H9 (cell line): ENCODE results near the gene PES1. TPM values are rescaled to one million over a fixed set of nuclear protein-coding genes. Genes with fewer than 3 reads are reported as not detected.
"Not testable (repeated sequence)": the region's sequence is repeated elsewhere in the genome, so short reads cannot be mapped to it uniquely, and the experiment has no call there.

Source experiments
- DNase-seq: peaks from one replicate; pipeline ENCODE4 v3.0.0-alpha.2; 2017
- H2AFZ ChIP-seq: one replicate; pipeline ENCODE4 v1.6.1; 2013; ENCODE audit warnings: mild to moderate bottlenecking, low read length, control low read depth, moderate library complexity
- H2AK5ac ChIP-seq: 2 replicates; pipeline ENCODE4 v1.6.1; 2013; ENCODE audit warnings: low read length, control low read depth, mixed read lengths; ENCODE audit not compliant: insufficient read length
- H2BK120ac ChIP-seq: one replicate; pipeline ENCODE4 v1.6.1; 2013; ENCODE audit warnings: low read depth, mild to moderate bottlenecking, low read length, control low read depth, inconsistent platforms; ENCODE audit not compliant: poor library complexity, severe bottlenecking
- H2BK12ac ChIP-seq: 2 replicates; pipeline ENCODE4 v1.6.1; 2013; ENCODE audit warnings: low read length, control low read depth, mixed read lengths, low read depth; ENCODE audit not compliant: insufficient read length
- H2BK15ac ChIP-seq: 2 replicates; pipeline ENCODE4 v1.6.1; 2013; ENCODE audit warnings: low read depth, low read length, control low read depth
- H2BK20ac ChIP-seq: one replicate; pipeline ENCODE4 v1.6.1; 2013; ENCODE audit warnings: low read depth, mild to moderate bottlenecking, low read length, control low read depth, inconsistent platforms; ENCODE audit not compliant: poor library complexity, severe bottlenecking
- H2BK5ac ChIP-seq: 2 replicates; pipeline ENCODE4 v1.6.1; 2013; ENCODE audit warnings: low read length, control low read depth, mixed read lengths; ENCODE audit not compliant: insufficient read length
- H3K14ac ChIP-seq: 2 replicates; pipeline ENCODE4 v1.6.1; 2013; ENCODE audit warnings: low read length, control low read depth; ENCODE audit not compliant: insufficient read depth
- H3K18ac ChIP-seq: 2 replicates; pipeline ENCODE4 v1.6.1; 2013; ENCODE audit warnings: low read depth, mild to moderate bottlenecking, mixed read lengths, low read length, control low read depth; ENCODE audit not compliant: insufficient read length
- H3K23ac ChIP-seq: 2 replicates; pipeline ENCODE4 v1.6.1; 2013; ENCODE audit warnings: low read length, control low read depth, mixed read lengths, low read depth; ENCODE audit not compliant: insufficient read length
- H3K23me2 ChIP-seq: 2 replicates; pipeline ENCODE4 v1.6.1; 2013; ENCODE audit warnings: low read depth, mild to moderate bottlenecking, mixed read lengths, low read length, control low read depth; ENCODE audit not compliant: insufficient read length, poor library complexity, severe bottlenecking
- H3K27ac ChIP-seq: 2 replicates; pipeline ENCODE4 v1.5.1; 2013; ENCODE audit warnings: low read length, control low read depth, mixed read lengths, low read depth; ENCODE audit not compliant: insufficient read length
- H3K27me3 ChIP-seq: 2 replicates; pipeline ENCODE4 v1.6.1; 2013; ENCODE audit warnings: low read length, control low read depth, inconsistent platforms; ENCODE audit not compliant: insufficient read depth
- H3K4ac ChIP-seq: 2 replicates; pipeline ENCODE4 v1.6.1; 2013; ENCODE audit warnings: low read depth, mild to moderate bottlenecking, control low read depth, inconsistent platforms, low read length, moderate library complexity
- H3K4me1 ChIP-seq: 2 replicates; pipeline ENCODE4 v1.6.1; 2013; ENCODE audit warnings: low read length, control low read depth, inconsistent platforms; ENCODE audit not compliant: insufficient read depth
- H3K4me2 ChIP-seq: 2 replicates; pipeline ENCODE4 v1.6.1; 2013; ENCODE audit warnings: low read length, control low read depth, mixed read lengths; ENCODE audit not compliant: insufficient read length, insufficient read depth
- H3K56ac ChIP-seq: 2 replicates; pipeline ENCODE4 v1.6.1; 2013; ENCODE audit warnings: low read depth, mild to moderate bottlenecking, mixed read lengths, low read length, control low read depth; ENCODE audit not compliant: insufficient read length
- H3K79me1 ChIP-seq: 2 replicates; pipeline ENCODE4 v1.6.1; 2013; ENCODE audit warnings: low read depth, mild to moderate bottlenecking, moderate library complexity, low read length, control low read depth, inconsistent platforms; ENCODE audit not compliant: insufficient read depth, poor library complexity, severe bottlenecking
- H3K79me2 ChIP-seq: 2 replicates; pipeline ENCODE4 v1.6.1; 2013; ENCODE audit warnings: low read length, control low read depth, inconsistent platforms; ENCODE audit not compliant: insufficient read depth
- H3K9ac ChIP-seq: 2 replicates; pipeline ENCODE4 v1.6.1; 2013; ENCODE audit warnings: low read length, control low read depth, mixed read lengths; ENCODE audit not compliant: insufficient read length; ENCODE audit errors: extremely low read depth
- H3K9me3 ChIP-seq: one replicate; pipeline ENCODE4 v1.6.1; 2013; ENCODE audit warnings: low read depth, low read length, inconsistent platforms; ENCODE audit not compliant: control insufficient read depth
- H3T11ph ChIP-seq: one replicate; pipeline ENCODE4 v1.6.1; 2013; ENCODE audit warnings: mild to moderate bottlenecking, low read length, control low read depth, inconsistent platforms
- H4K20me1 ChIP-seq: one replicate; pipeline ENCODE4 v1.6.1; 2013; ENCODE audit not compliant: control insufficient read depth, insufficient read length, insufficient read depth
- H4K5ac ChIP-seq: 2 replicates; pipeline ENCODE4 v1.6.1; 2013; ENCODE audit warnings: low read depth, mild to moderate bottlenecking, mixed read lengths, low read length, control low read depth; ENCODE audit not compliant: insufficient read length
- H4K8ac ChIP-seq: replicated peaks from 2 replicates; pipeline ENCODE4 v1.6.1; 2013; ENCODE audit warnings: low read length, control low read depth, mixed read lengths, low read depth; ENCODE audit not compliant: insufficient read length
- H4K91ac ChIP-seq: 2 replicates; pipeline ENCODE4 v1.6.1; 2013; ENCODE audit warnings: low read depth, mild to moderate bottlenecking, moderate library complexity, mixed read lengths, low read length, control low read depth; ENCODE audit not compliant: insufficient read length
- H3K27ac Mint-ChIP-seq, 3 experiments: 2 replicates in 2 of 3; 3 replicates in 1 of 3; pipeline ENCODE4 v1.8.0; 2020 to 2021; ENCODE audit warnings: mixed read lengths in 3 of 3, mild to moderate bottlenecking in 1 of 3, moderate library complexity in 1 of 3
- H3K27me3 Mint-ChIP-seq: 2 replicates; pipeline ENCODE4 v1.8.0; 2021; ENCODE audit warnings: low read depth, mild to moderate bottlenecking, moderate library complexity, mixed read lengths
- H3K36me3 Mint-ChIP-seq, 3 experiments: 2 replicates in 2 of 3; 3 replicates in 1 of 3; pipeline ENCODE4 v1.8.0; 2020 to 2021; ENCODE audit warnings: low read depth in 3 of 3, mixed read lengths in 3 of 3; ENCODE audit not compliant: insufficient read depth in 1 of 3
- H3K4me1 Mint-ChIP-seq, 2 experiments: 2 replicates each; pipeline ENCODE4 v1.8.0; 2020; ENCODE audit warnings: mixed read lengths in 2 of 2
- H3K4me3 Mint-ChIP-seq, 2 experiments: 2 replicates in 1 of 2; 3 replicates in 1 of 2; pipeline ENCODE4 v1.8.0; 2020 to 2021; ENCODE audit warnings: mild to moderate bottlenecking in 2 of 2, mixed read lengths in 2 of 2, moderate library complexity in 1 of 2
- H3K9me3 Mint-ChIP-seq, 2 experiments: 2 replicates in 1 of 2; 3 replicates in 1 of 2; pipeline ENCODE4 v1.8.0; 2020; ENCODE audit warnings: mild to moderate bottlenecking in 2 of 2, mixed read lengths in 2 of 2, moderate library complexity in 1 of 2
- WGBS: extraction: QIAGEN DNeasy Blood & Tissue Kit; methylation state at CpG from one replicate; pipeline ENCODE4 v1.1.7; 2013; ENCODE audit warnings: missing lambda C conversion rate, low lambda C conversion rate, mixed read lengths; ENCODE audit not compliant: insufficient read length; ENCODE audit errors: extremely low coverage; 5-methylcytosine and 5-hydroxymethylcytosine counted together
- total RNA-seq: library from RNA; stranded (reverse); gene quantifications from 2 replicates; pipeline ENCODE4 v1.2.1, GENCODE V29; 2021
- TF ChIP-seq, protein P1 (sequence below): fragments of 200-600 bp; sonication (generic); conservative IDR thresholded peaks from 3 replicates; pipeline ENCODE4 v1.8.0; 2021; ENCODE audit warnings: antibody characterized with exemption, mild to moderate bottlenecking

Gene PES1
- total RNA-seq, 1 experiment from 2014 or later = 133 TPM

DNA sequence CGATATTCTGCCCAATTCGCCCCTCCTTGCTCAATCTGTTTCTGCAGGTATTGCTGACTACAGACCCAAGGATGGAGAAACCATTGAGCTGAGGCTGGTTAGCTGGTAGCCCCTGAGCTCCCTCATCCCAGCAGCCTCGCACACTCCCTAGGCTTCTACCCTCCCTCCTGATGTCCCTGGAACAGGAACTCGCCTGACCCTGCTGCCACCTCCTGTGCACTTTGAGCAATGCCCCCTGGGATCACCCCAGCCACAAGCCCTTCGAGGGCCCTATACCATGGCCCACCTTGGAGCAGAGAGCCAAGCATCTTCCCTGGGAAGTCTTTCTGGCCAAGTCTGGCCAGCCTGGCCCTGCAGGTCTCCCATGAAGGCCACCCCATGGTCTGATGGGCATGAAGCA, 34.7 kb upstream of the PES1 start:
- H4K5ac ChIP-seq = no peak overlapping the region
- H3K4me1 ChIP-seq = no peaks in the 10 kb centered on the region; the same call in 1 of the 2 replicates
- Mint-ChIP-seq H3K9me3 (peaks cover 4 to 6% of the 10 kb centered on the region in 2 experiments), H3K27me3 (no peaks in the 10 kb centered on the region), H3K4me1 (peaks cover 4 to 5% of the 10 kb centered on the region in 2 experiments; a peak in 3 of 4 replicates), H3K36me3 (peaks cover 15 to 40% (median 37%) of the 10 kb centered on the region in 3 experiments), H3K4me3 (no peak overlapping the region), H3K27ac (no peak overlapping the region)
- H3K27ac ChIP-seq = no peak overlapping the region
- H3K56ac ChIP-seq = no peak overlapping the region
- no peak overlapping the region for H3K4ac ChIP-seq
- H2BK120ac ChIP-seq = no peak overlapping the region
- TF ChIP-seq, protein P1, sequence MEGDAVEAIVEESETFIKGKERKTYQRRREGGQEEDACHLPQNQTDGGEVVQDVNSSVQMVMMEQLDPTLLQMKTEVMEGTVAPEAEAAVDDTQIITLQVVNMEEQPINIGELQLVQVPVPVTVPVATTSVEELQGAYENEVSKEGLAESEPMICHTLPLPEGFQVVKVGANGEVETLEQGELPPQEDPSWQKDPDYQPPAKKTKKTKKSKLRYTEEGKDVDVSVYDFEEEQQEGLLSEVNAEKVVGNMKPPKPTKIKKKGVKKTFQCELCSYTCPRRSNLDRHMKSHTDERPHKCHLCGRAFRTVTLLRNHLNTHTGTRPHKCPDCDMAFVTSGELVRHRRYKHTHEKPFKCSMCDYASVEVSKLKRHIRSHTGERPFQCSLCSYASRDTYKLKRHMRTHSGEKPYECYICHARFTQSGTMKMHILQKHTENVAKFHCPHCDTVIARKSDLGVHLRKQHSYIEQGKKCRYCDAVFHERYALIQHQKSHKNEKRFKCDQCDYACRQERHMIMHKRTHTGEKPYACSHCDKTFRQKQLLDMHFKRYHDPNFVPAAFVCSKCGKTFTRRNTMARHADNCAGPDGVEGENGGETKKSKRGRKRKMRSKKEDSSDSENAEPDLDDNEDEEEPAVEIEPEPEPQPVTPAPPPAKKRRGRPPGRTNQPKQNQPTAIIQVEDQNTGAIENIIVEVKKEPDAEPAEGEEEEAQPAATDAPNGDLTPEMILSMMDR = no peak; the same call in 2 of the 3 replicates
- no peaks in the 10 kb centered on the region for H4K20me1 ChIP-seq
- H3K79me2 ChIP-seq = no peaks in the 10 kb centered on the region
- H3T11ph ChIP-seq = no peak overlapping the region
- no CpG with 5 or more reads among the region's 5 CpGs for WGBS
- no peak overlapping the region for H2BK12ac ChIP-seq
- no peak overlapping the region for H3K18ac ChIP-seq
- H3K23me2 ChIP-seq = no peaks in the 10 kb centered on the region
- H3K9me3 ChIP-seq = no peaks in the 10 kb centered on the region
- no peak overlapping the region for H2BK20ac ChIP-seq
- H3K9ac ChIP-seq = no peak overlapping the region
- H2AK5ac ChIP-seq = no peak overlapping the region
- no peak overlapping the region for H4K8ac ChIP-seq
- no peak overlapping the region for H3K14ac ChIP-seq
- H2BK5ac ChIP-seq = no peak overlapping the region
- no peaks in the 10 kb centered on the region for H3K79me1 ChIP-seq
- H3K4me2 ChIP-seq = no peak overlapping the region
- H4K91ac ChIP-seq = no peak overlapping the region
- no peaks in the 10 kb centered on the region for H3K27me3 ChIP-seq
- no peak overlapping the region for H2AFZ ChIP-seq
- DNase-seq = no peak
- no peak overlapping the region for H3K23ac ChIP-seq
- H2BK15ac ChIP-seq = no peak overlapping the region

DNA sequence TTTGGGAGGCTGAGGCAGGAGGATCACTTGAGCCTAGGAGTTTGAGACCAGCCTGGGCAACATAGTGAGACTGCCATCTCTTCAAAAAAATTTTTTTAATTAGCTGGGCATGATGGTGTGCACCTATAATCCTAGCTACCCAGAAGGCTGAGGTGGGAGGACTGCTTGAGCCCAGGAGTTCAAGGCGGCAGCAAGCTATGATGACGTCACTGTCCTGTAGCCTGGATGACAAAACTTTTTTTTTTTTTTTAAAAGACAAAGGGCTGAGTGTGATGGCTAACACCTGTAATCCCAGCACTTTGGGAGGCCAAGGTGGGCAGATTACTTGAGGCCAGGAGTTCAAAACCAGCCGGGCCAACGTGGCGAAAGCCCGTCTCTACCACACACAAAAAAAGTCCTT, 28.2 kb upstream of the PES1 start:
- not testable (repeated sequence) for H3K4me3 Mint-ChIP-seq, H3K27me3 Mint-ChIP-seq, H3K23me2 ChIP-seq, H3K4me1 ChIP-seq, H3K27ac ChIP-seq, H3K4me1 Mint-ChIP-seq, H2AK5ac ChIP-seq, H3T11ph ChIP-seq, H2AFZ ChIP-seq, H4K5ac ChIP-seq, H3K4ac ChIP-seq, H3K79me1 ChIP-seq, H3K18ac ChIP-seq, H4K8ac ChIP-seq, DNase-seq, H3K27ac Mint-ChIP-seq, H4K20me1 ChIP-seq, H3K79me2 ChIP-seq, H2BK12ac ChIP-seq, H3K14ac ChIP-seq, H3K9me3 ChIP-seq, H3K56ac ChIP-seq, H2BK120ac ChIP-seq, H3K9me3 Mint-ChIP-seq, H3K27me3 ChIP-seq, H3K23ac ChIP-seq, H3K4me2 ChIP-seq, H2BK5ac ChIP-seq, H2BK15ac ChIP-seq, H4K91ac ChIP-seq, H3K9ac ChIP-seq, H2BK20ac ChIP-seq
- peaks cover 41 to 77% (median 74%) of the 10 kb centered on the region in 3 experiments for H3K36me3 Mint-ChIP-seq
- no CpG with 5 or more reads among the region's 6 CpGs for WGBS
